Stimulated activated CD4-positive, alpha-beta T cell treated with anti-CD3 and anti-CD28 coated beads, Interleukin-1b, Interleukin-23, amount 100 ng/mL, for 24 hours (primary cell): ENCODE measurements around the gene SPINT4.
"Not testable (repeated sequence)": the region's sequence is repeated elsewhere in the genome, so short reads cannot be mapped to it uniquely, and the experiment has no call there.

Experiments
- DNase-seq, 4 experiments: peaks; one replicate each; pipeline ENCODE4 v3.0.0-alpha.2; 2020; ENCODE audit warnings: low read depth in 4 of 4, low spot score in 1 of 4

Gene SPINT4

GRCh38 chr20:45722047-45722446 is at the start of gene SPINT4:
Gene SPINT4, plus strand, starts transcription at chr20:45722347. Its CDS starts 21 bp downstream, at chr20:45722368.
- no peak for DNase-seq

DNA sequence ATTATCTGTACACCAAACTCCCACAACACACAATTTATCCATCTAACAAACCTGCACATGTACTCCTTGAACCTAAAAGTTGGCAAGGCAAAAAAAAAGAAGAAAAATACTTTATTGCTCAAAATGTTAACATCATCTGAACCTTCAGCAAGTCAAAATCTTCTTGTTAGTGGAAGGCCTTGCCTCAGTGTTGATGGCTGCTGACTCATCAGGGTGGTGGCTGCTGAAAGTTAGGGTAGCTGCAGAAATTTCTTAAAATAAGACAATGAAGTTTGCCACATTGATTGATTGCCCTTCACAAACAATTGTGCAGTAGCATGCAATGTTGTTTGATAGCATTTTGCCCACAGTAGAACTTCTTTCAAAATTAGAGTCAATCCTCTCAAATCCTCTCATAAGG is 49.4 kb upstream of the SPINT4 start:
- DNase-seq, result no peak

DNA sequence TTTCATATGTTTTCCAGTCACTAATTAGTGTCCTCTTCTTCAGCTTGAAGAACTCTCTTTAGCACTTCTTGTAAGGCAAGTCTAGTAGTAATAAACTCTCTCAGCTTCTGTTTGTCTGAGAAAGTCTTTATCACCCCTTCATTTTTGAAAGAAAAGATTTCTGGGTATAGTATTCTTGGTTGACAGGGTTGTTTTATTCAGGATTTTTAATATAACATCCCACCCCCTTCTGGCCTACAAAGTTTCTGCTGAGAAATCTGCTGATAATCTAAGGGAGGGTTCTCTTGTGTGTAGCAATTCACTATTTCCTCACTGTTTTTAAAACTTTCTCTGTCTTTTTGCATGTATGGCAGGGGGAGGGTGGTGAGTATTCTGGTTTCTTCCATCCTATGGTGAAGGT is 42.5 kb upstream of the SPINT4 start:
- no peak for DNase-seq

GRCh38 chr20:45685896-45686295 is 36.3 kb upstream of the SPINT4 start:
- DNase-seq, result no peak

GRCh38 chr20:45693346-45693745 is 28.8 kb upstream of the SPINT4 start:
- not testable (repeated sequence) for DNase-seq

DNA sequence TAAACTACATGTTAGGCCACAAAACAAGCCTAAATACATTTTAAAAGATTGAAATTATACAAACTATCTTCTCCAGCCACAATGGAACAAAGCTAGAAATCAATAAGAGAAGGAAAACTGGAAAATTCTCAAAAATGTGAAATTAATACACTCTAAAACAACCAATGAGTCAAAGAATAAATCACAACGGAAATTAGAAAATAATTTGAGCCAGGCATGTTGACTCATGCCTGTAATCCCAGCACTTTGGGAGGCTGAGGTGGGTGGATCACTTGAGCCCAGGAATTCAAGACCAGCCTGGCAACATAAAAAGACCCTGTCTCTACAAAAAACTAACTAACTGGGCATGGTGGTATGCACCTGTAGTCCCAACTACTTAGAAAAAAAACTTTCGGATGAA is 26.7 kb upstream of the SPINT4 start:
- no peak for DNase-seq

GRCh38 chr20:45701104-45701503 is 21.0 kb upstream of the SPINT4 start:
- DNase-seq, result no peak

- DNase-seq, result no peak
Measured at GRCh38 chr20:45701873-45702272, 20.3 kb upstream of the SPINT4 start, which contains the start of gene WFDC13. Gene WFDC13, plus strand, starts transcription at chr20:45702038. Its CDS starts 86 bp downstream, at chr20:45702124.

GRCh38 chr20:45704969-45705637 is 17.0 kb upstream of the SPINT4 start, which contains the start of gene WFDC10B:
Gene WFDC10B, minus strand, starts transcription at chr20:45705019. Its CDS starts 19,027 bp downstream, at chr20:45685992.
- no peak for DNase-seq

DNA sequence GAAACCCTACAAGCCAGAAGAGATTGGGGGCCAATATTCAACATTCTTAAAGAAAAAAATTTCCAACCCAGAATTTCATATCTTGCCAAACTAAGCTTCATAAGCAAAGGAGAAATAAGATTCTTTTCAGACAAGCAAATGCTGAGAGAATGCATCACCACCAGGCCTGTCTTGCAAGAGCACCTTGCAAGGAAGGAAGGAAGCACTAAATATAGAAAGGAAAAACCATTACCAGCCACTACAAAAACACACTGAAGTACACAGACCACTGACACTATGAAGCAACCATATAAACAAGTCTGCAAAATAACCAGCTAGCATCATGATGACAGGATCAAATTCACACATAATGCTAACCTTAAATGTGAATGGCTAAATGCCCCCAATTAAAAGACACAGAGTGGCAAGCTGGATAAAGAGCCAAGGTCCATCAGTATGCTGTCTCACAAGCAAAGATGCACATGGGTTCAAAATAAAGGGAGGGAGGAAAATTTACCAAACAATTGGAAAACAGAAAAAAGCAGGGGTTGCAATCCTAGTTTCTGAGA is 5.9 kb upstream of the SPINT4 start:
- not testable (repeated sequence) for DNase-seq

- no peak for DNase-seq
Measured at GRCh38 chr20:45725134-45725533, 3.0 kb downstream of the SPINT4 start.

GRCh38 chr20:45727044-45727443 is 4.9 kb downstream of the SPINT4 start:
- no peak for DNase-seq

DNA sequence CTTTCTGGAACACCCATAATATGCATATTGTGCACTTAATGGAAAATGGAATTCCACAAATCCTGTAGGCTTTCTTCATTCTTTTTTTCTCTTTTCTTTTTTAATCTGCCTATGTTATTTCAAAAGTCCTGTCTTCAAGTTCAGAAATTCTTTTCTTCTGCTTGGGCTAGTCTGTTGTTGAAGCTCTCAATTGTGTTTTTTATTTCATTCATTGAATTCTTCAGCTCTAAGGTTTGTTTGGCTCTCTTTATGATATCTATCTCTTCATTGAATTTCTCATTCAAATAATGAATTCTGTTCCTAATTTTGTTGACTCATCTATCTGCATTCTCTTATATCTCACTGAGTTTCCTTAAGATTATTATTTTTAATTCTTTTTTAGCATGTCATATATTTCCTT is 10.1 kb downstream of the SPINT4 start:
- DNase-seq, result no peak

DNA sequence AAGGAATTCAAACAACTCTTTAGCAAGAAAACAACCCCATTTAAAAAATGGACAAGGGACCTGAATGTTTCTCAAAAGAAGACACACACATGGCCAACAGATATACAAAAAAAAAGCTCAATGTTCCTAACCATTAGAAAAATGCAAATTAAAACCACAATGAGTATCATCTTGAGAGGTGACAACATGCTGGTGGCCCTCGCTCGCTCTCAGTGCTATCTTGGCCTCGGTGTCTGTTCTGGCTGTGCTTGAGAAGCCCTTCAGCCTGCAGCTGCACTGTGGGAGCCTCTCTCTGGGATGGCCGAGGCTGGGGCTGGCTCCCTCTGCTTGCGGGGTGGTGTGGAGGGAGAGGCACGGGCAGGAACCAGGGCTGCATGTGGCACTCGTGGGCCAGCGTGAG is 13.4 kb downstream of the SPINT4 start:
- DNase-seq, result no peak

- DNase-seq, result no peak
Measured at GRCh38 chr20:45735988-45736387, 13.8 kb downstream of the SPINT4 start.

GRCh38 chr20:45742596-45742995 is 20.4 kb downstream of the SPINT4 start:
- no peak for DNase-seq

DNA sequence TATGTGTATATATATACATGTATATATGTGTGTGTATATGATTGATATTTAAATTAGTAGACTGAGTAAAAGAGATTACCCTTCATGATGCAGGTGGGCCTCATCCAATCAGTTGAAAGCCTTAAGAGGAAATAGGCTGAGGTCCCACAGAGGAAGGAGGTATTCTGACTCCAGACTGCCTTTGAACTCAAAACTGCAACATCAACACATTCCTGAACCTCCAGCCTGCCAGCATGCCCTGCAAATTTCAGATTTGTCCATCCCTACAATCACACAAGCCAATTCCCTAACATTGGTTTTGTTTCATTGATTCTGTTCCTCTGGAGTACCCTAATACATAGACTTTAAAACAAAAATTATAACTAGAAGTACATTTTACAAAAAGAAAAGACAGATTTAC is 22.9 kb downstream of the SPINT4 start:
- no peak for DNase-seq

- no peak for DNase-seq
Measured at GRCh38 chr20:45751721-45752120, 29.6 kb downstream of the SPINT4 start.

DNA sequence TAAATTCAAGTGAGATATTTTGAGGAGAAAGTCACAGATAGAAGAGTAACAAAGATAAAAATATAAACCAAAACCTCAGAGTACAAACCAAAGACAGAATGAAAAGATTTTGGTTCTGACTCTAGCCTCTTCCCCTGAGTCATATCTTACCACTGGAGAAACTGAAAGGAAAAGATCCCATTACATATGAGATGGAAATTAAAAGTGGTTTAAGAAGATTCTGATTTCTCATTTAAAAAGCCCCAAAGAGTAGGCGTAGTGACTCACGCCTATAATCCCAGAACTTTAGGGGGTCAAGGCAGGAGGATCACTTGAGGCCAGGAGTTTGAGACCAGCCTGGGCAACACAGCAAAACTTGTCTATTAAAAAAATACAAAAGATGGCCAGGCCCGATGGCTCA is 30.6 kb downstream of the SPINT4 start:
- peak in 1 of 4 experiments; percentile 11 for DNase-seq

- DNase-seq, result no peak
Measured at GRCh38 chr20:45758096-45758495, 35.9 kb downstream of the SPINT4 start.

- DNase-seq, result not testable (repeated sequence)
Measured at GRCh38 chr20:45759921-45760320, 37.8 kb downstream of the SPINT4 start.

GRCh38 chr20:45761966-45762365 is 39.8 kb downstream of the SPINT4 start:
- DNase-seq, result not testable (repeated sequence)
